ENCODE measurements around the gene ST3GAL4.

DNA sequence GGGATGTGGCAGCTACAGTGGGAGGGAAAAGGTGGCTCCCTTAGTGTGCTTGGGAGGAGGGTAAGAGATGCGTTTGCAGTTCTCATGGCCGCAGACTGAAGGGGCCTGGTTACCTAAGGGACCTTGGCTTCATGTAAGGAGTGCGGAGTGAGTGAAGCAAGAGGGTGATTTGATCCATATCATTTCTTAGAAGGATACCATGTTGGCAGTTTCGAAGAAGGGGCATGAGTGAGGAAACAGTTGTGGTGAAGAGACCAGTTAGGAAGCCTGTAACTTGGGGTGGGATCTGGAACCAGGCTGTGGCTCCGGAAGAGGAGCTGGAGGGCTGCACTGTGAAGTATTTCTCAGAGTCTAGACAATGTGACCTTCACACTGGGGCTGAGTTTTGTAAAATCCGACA lies 45.0 kb downstream of the ST3GAL4 start:
- TF ChIP-seq, protein P1, sequence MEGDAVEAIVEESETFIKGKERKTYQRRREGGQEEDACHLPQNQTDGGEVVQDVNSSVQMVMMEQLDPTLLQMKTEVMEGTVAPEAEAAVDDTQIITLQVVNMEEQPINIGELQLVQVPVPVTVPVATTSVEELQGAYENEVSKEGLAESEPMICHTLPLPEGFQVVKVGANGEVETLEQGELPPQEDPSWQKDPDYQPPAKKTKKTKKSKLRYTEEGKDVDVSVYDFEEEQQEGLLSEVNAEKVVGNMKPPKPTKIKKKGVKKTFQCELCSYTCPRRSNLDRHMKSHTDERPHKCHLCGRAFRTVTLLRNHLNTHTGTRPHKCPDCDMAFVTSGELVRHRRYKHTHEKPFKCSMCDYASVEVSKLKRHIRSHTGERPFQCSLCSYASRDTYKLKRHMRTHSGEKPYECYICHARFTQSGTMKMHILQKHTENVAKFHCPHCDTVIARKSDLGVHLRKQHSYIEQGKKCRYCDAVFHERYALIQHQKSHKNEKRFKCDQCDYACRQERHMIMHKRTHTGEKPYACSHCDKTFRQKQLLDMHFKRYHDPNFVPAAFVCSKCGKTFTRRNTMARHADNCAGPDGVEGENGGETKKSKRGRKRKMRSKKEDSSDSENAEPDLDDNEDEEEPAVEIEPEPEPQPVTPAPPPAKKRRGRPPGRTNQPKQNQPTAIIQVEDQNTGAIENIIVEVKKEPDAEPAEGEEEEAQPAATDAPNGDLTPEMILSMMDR (IDR thresholded peaks at IDR 0.05 in 4 of 5, conservative IDR thresholded peaks at IDR 0.05 in 1 of 5), result no peak
- no peak for TF ChIP-seq POLR2A (IDR thresholded peaks at IDR 0.05)

Data from gastrocnemius medialis (tissue), 4 donors.